Nephron progenitor cell (in vitro differentiated cells): Measurements from ENCODE around the gene RPRD2.

Experiments
- DNase-seq: peaks from one replicate; pipeline ENCODE4 v3.0.0; 2021
- H3K27ac Mint-ChIP-seq: 2 replicates; pipeline ENCODE4 v1.8.0; 2021; ENCODE audit warnings: mild to moderate bottlenecking, moderate library complexity, mixed read lengths
- H3K27me3 Mint-ChIP-seq: 2 replicates; pipeline ENCODE4 v1.8.0; 2021; ENCODE audit warnings: mild to moderate bottlenecking, low read depth, mixed read lengths; ENCODE audit not compliant: poor library complexity
- H3K36me3 Mint-ChIP-seq: 2 replicates; pipeline ENCODE4 v1.8.0; 2021; ENCODE audit warnings: low read depth, mixed read lengths
- H3K4me1 Mint-ChIP-seq: 2 replicates; pipeline ENCODE4 v1.8.0; 2021; ENCODE audit warnings: mixed read lengths
- H3K4me3 Mint-ChIP-seq: 2 replicates; pipeline ENCODE4 v1.8.0; 2021; ENCODE audit warnings: mild to moderate bottlenecking, moderate library complexity, mixed read lengths
- H3K9me3 Mint-ChIP-seq: 2 replicates; pipeline ENCODE4 v1.8.0; 2021; ENCODE audit warnings: mild to moderate bottlenecking, moderate library complexity, mixed read lengths
- CTCF ChIP-seq: fragments of 200-600 bp; sonication (generic); IDR thresholded peaks from 2 replicates; pipeline ENCODE4 v1.5.0; 2021; ENCODE audit warnings: antibody characterized with exemption

RPRD2 gene

GRCh38 chr1:150507912-150508864, 144.2 kb downstream of the RPRD2 start, which contains the start of gene ECM1:
Gene ECM1 (plus strand): TSS chr1:150508109. CDS start chr1:150508210, 101 bp downstream.
- Mint-ChIP-seq H3K27ac (peak within 1 kb of the TSS; percentile 99), H3K9me3 (no peaks in the 10 kb centered on the region), H3K36me3 (peaks cover 53% of the 10 kb centered on the region), H3K4me1 (peaks cover 74% of the 10 kb centered on the region), H3K4me3 (no peak within 1 kb of the TSS), H3K27me3 (no peaks in the 10 kb centered on the region)
- TF ChIP-seq CTCF, result no peak
- DNase-seq, result no peak

- no peak for DNase-seq
- Mint-ChIP-seq H3K27ac (peak overlapping the region; percentile 80), H3K4me1 (peaks cover 82% of the 10 kb centered on the region), H3K27me3 (no peaks in the 10 kb centered on the region), H3K36me3 (peaks cover 48% of the 10 kb centered on the region), H3K9me3 (no peaks in the 10 kb centered on the region), H3K4me3 (no peak overlapping the region)
- no peak for TF ChIP-seq CTCF
These were observed 145.0 kb downstream of the RPRD2 start for GRCh38 chr1:150508982-150509381.

GRCh38 chr1:150511551-150511950, 147.6 kb downstream of the RPRD2 start:
- TF ChIP-seq CTCF, result no peak
- Mint-ChIP-seq H3K9me3 (no peaks in the 10 kb centered on the region), H3K4me1 (peaks cover 79% of the 10 kb centered on the region), H3K36me3 (peaks cover 33% of the 10 kb centered on the region), H3K4me3 (no peak overlapping the region), H3K27ac (peak overlapping the region; percentile 82), H3K27me3 (no peaks in the 10 kb centered on the region)
- DNase-seq, result no peak

GRCh38 chr1:150511985-150512660, 148.2 kb downstream of the RPRD2 start:
- peak overlapping the region; percentile 82 for H3K27ac Mint-ChIP-seq
- no peak for DNase-seq
- TF ChIP-seq CTCF, result no peak
- peaks cover 27% of the 10 kb centered on the region for H3K36me3 Mint-ChIP-seq
- no peaks in the 10 kb centered on the region for H3K27me3 Mint-ChIP-seq
- no peaks in the 10 kb centered on the region for H3K9me3 Mint-ChIP-seq
- H3K4me3 Mint-ChIP-seq, result no peak overlapping the region
- peaks cover 78% of the 10 kb centered on the region for H3K4me1 Mint-ChIP-seq

- Mint-ChIP-seq H3K4me3 (no peak overlapping the region), H3K4me1 (peaks cover 72% of the 10 kb centered on the region), H3K9me3 (no peaks in the 10 kb centered on the region), H3K27ac (no peak overlapping the region), H3K27me3 (no peaks in the 10 kb centered on the region), H3K36me3 (peaks cover 23% of the 10 kb centered on the region)
- no peak for TF ChIP-seq CTCF
- DNase-seq, result no peak
These were observed 148.9 kb downstream of the RPRD2 start for GRCh38 chr1:150512846-150513245.
